Measurements from ENCODE around the gene ARHGEF7.

- TF ChIP-seq CTCF (IDR thresholded peaks at IDR 0.05) (no peak), ZFX (IDR thresholded peaks at IDR 0.05; ENCODE audit: borderline replicate concordance) (no peak)
These were observed 19.1 kb upstream of the ARHGEF7 start for GRCh38 chr13:111095911-111096501.
